Activated CD8-positive, alpha-beta memory T cell treated with anti-CD3 and anti-CD28 coated beads, Interleukin-2, amount 50 U/mL, for 4 hours (primary cell): ENCODE data around the gene SPP2.

Experiments used
- DNase-seq: peaks from one replicate; pipeline ENCODE4 v3.0.0-alpha.2; 2020

SPP2 gene

DNA sequence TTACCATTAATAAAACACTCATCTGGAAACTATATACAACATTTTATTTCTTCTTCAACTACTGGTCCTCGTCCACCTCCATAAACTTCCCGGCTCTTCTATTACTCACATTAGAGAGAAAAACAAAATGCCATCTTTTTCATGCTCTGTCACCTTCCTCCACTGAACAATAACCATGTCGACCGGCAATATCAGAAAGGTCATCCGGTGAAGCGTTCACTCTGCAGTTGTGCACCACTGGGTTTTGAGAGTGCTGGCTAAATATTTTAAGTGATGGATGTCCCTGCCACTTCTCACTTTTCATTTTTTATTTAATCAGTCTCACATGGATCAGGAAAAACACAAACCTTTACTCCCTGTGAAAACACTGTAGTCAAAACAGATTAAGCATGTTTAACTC is 48.2 kb downstream of the SPP2 start:
- DNase-seq: no peak

DNA sequence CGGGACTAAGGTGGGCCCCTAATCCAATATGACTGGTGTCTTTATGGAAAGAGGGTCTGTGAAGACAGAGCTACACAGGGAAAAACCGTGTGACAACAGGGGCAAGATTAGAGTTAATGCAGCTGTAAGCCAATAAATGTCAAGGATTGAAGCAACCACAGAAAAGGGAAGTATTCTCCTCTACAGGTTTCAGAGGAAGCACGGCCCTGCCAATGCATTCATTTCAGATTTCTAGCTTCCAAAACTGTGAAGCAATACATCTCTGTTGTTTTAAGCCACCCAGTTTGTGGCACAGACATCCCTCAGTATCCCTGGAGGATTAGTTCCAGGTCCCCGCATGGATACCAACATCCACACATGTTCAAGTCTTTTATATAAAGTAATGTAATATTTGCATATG is 48.8 kb downstream of the SPP2 start:
- DNase-seq: no peak

DNA sequence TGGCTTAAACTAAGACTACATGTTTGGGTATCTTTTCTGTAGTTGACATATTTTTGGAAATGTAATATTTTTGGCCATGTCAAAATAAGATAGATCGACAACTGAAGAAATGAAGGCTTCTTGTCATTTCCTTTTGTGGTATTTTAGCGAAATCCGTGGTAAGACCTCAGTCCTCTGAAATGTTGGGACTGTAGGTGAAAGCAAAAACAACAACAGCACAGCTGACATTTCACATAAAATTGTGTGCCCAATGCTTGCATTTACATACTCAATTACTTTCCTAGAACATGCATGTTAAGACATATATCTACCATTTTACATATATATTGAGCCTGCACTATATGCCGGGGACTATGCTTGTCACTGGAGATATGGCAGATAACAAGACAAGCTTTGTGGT is 50.2 kb downstream of the SPP2 start:
- DNase-seq: no peak

DNA sequence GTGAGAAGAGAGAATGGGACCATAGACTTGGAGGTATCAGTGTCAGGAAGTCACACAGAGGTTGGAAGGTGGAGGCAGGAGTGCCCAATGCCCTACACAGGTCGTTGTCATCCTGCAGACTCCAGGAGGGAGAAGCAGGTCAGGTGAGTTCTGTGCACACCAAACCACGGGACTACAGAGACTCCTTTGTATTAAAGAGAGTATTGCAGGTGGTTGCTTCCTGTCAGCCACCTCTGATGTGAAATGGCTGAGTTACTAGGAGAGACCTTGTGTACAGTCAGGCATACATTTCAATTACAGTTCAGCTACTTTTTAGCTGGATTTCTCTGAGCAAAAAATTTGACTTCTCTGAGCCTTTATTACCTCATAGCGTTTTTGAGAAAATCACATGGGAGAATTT is 51.6 kb downstream of the SPP2 start:
- no peak for DNase-seq

DNA sequence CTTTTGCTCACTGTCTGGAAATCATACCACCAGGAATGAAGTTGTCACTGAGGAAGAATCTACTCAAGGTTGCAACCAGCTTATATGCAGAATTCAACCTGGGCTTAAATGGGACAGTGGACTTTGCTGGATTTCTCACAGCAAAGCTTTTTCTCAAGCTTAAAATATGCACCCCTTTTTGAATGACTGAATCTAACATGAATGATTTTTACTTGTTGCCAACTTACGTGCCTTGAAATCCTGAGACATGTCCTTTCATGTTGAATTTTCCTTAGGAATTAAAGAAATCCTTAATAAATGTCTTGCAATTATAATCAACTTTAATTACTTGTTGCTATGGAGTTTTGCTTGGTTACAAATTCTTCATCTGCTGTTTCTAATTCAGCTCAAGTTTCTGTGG is 57.4 kb downstream of the SPP2 start:
- DNase-seq: no peak

DNA sequence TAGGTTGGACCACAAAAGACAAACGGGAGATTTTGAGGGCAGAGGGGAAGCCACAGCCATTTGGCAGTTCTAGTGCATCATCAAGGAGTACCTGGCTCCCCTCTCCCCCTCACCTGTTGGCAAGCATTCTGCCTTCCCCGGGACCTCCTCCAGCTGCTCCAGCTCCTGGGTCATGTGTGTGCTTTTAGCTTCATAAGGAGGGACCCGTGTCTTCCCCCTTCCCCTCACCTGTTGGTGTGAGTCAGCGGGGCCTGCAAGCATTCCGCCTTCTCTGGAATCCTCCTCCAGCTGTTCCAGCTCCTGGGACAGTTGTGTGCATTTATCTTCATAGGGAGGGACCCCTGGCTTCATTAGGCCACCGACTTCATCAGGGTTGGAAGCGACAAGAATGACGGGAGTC is 58.8 kb downstream of the SPP2 start:
- no peak for DNase-seq

DNA sequence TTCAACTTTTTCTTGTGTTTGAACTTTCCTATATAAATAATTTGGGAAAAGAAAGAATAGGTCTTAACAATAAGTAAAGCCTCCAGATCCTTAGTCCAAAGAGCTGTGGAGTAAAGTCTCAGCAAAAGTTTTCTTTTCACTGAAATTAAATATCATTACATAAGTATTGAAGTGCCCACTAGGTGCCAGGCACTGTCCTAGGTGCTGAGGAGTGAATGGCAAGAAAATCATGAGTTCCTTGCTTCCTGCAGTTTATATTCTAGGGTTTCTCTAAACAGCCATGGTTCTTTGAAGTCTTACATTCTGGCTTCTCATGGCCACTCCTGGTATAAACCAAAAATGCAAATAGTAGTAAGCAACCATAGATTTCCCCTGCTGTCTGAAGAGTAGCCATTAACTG is 59.7 kb downstream of the SPP2 start:
- no peak for DNase-seq

DNA sequence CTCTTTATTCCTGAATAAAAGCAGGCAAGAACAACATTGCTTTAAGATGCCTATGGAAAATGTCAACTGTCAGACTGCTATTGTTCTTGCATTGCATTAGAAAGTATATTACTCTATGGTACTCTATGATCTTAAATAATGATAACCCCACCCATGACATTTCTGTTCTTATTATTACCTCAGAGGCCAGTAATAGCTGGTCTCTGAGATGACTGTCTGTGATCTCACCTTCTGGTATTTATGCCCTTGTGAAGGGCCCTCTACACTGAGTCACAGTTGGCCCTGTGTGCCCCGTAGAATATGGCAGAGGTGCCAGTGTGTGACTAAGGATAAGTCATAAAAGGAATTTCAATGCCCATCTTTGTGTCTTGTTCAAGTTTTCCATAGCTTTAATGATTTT is 61.0 kb downstream of the SPP2 start:
- DNase-seq: no peak

DNA sequence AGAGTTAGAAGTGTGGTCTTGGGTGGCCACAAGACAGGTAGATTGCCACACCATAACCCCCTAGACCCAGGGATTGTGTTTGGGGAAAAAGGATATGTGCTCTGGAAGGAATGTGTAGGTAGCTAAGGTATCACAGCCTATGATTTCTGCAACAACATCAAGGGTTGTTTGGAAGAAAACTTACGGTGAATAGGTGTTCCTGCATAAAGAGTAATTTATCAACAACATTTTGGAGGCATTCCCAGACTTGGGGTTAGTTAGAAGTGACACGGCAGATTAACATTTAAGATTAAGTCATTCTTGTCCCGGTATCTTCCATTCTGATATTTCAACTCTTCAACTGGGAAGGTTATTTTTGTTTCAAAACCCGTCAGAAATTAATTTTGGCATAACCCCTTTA is 65.5 kb downstream of the SPP2 start:
- no peak for DNase-seq

DNA sequence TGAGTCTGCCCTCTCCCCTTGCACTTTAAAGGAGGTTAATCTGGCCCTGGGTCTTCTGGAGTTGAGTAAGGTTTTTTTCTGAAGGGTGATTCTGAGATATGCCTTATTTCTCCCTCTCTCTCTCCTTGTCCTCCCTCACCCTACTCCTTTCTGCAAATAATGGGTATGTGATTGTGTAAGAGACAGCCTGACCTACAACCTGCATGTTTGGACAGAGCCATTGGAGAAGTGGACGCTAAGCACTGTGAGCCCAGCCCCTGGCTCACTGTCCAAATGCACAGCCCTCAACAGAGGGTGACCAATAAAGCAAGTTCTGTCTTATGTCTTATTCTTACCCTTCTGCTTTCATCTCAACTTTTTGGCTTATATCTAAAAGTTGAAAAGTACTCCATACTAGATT is 71.5 kb downstream of the SPP2 start:
- DNase-seq: no peak

DNA sequence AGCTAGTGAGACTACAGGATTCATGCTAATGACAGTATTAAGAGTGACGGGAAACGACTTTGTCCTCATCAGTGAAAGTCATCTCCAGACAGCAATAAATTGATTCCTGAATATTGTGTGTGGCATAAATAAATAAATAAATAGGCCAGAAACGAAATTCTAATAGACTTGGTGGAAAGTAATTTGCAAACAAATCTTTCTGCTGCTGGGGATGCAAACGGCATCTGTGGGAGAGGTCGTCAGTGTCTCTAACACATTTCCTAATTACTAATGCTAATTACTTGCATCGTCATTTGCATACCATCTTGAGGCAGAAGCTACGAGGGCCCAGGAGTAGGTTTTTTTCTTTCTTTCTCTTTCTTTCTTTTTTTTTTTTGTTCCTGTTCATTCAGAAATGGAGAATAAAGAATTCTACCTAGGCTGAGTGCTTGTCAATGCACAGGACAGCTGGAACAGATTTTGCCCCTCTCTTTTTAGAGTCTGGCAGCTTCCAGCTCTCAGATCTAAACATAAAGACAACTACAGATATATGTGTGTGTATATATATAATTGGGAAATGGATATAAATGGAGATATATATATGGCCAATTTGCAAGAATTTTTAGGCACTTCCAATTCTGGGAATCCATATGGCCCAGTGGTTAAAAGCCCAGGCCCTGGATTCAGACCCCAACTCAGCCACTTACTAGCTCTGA is 75.1 kb downstream of the SPP2 start:
- no peak for DNase-seq

DNA sequence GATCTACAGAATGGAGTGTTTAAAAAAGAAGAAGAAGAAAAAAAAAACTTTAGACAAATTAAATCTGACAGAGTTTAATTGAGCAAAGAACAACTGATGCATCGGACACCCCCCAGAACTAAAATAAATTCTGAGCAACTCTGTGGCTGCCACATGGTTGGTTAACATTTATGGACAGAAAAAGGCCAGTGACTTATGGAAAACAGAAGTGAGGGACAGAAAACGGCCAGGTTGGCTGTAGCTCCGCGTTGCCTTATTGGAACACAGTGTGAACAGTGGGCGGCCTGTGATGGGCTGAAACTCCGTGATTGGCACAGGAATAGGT is 75.6 kb downstream of the SPP2 start:
- DNase-seq: no peak
